ENCODE data around the gene ATXN7L2. TPM values are rescaled to one million over a fixed set of nuclear protein-coding genes. Genes with fewer than 3 reads are reported as not detected.

ATXN7L2 gene
- total RNA-seq, 3 donors from 2014 or later, result 2.4 to 4.1 (median 2.9) TPM

- no peaks in the 10 kb centered on the region for H3K4me1 ChIP-seq
- H3K4me3 ChIP-seq, result no peak overlapping the region
- peaks cover 0 to 8% of the 10 kb centered on the region in 2 donors for H3K9me3 ChIP-seq
- no peak overlapping the region for H3K27ac ChIP-seq
- no peaks in the 10 kb centered on the region for H3K36me3 ChIP-seq
- no peak for DNase-seq (ENCODE audit: low spot score in 2 of 2)
- peaks cover 0 to 18% of the 10 kb centered on the region in 2 donors for H3K27me3 ChIP-seq
- intact Hi-C loops (cut with DNase I; ENCODE audit: low total_unique reads), result no loop called here
- TF ChIP-seq CTCF (IDR thresholded peaks at IDR 0.05), result no peak
- no peak for TF ChIP-seq POLR2AphosphoS5 (IDR thresholded peaks at IDR 0.05)
- TF ChIP-seq POLR2A (IDR thresholded peaks at IDR 0.05), result no peak
These were observed 25.9 kb upstream of the ATXN7L2 start for GRCh38 chr1:109457819-109458218.

GRCh38 chr1:109466125-109466451, 17.6 kb upstream of the ATXN7L2 start:
- no peaks in the 10 kb centered on the region for H3K4me1 ChIP-seq
- intact Hi-C loops (cut with DNase I; ENCODE audit: low total_unique reads), result no loop called here

GRCh38 chr1:109466452-109467300, 17.0 kb upstream of the ATXN7L2 start, which contains the start of gene SYPL2:
TSS of gene SYPL2 (plus strand) at chr1:109466546. CDS start at chr1:109466844, 298 bp downstream.
- Histone ChIP-seq H3K4me3 (peak within 1 kb of the TSS; percentile 49 to 69 (median 54)), H3K36me3 (no peaks in the 10 kb centered on the region), H3K27ac (no peak within 1 kb of the TSS), H3K9me3 (no peaks in the 10 kb centered on the region), H3K27me3 (peaks cover 3 to 60% of the 10 kb centered on the region in 2 donors), H3K4me1 (no peaks in the 10 kb centered on the region)
- DNase-seq (ENCODE audit: low spot score in 2 of 2), result no peak
- no peak for TF ChIP-seq CTCF (IDR thresholded peaks at IDR 0.05)
- TF ChIP-seq POLR2A (IDR thresholded peaks at IDR 0.05), result no peak
- no peak for TF ChIP-seq POLR2AphosphoS5 (IDR thresholded peaks at IDR 0.05)
- intact Hi-C loops (cut with DNase I; ENCODE audit: low total_unique reads), result no loop called here

More at GRCh38 chr1:109466125-109466451, 17.6 kb upstream of the ATXN7L2 start:
- Histone ChIP-seq H3K9me3 (no peaks in the 10 kb centered on the region), H3K36me3 (no peaks in the 10 kb centered on the region), H3K27me3 (peaks cover 3 to 65% of the 10 kb centered on the region in 2 donors), H3K4me3 (peak overlapping the region; percentile 49 to 69 (median 54)), H3K27ac (no peak overlapping the region)
- TF ChIP-seq POLR2AphosphoS5 (IDR thresholded peaks at IDR 0.05) (no peak), CTCF (IDR thresholded peaks at IDR 0.05) (no peak), POLR2A (IDR thresholded peaks at IDR 0.05) (no peak)
- no peak for DNase-seq (ENCODE audit: low spot score in 2 of 2)

- no peak for DNase-seq (ENCODE audit: low spot score in 2 of 2)
These were observed 16.4 kb upstream of the ATXN7L2 start for GRCh38 chr1:109467301-109467777.

More at GRCh38 chr1:109467301-109467777, 16.4 kb upstream of the ATXN7L2 start:
- H3K4me1 ChIP-seq, result no peaks in the 10 kb centered on the region
- intact Hi-C loops (cut with DNase I; ENCODE audit: low total_unique reads), result no loop called here
- H3K9me3 ChIP-seq, result no peaks in the 10 kb centered on the region
- no peak for TF ChIP-seq POLR2AphosphoS5 (IDR thresholded peaks at IDR 0.05)
- TF ChIP-seq POLR2A (IDR thresholded peaks at IDR 0.05), result no peak
- TF ChIP-seq CTCF (IDR thresholded peaks at IDR 0.05), result no peak
- H3K4me3 ChIP-seq, result peak overlapping the region; percentile 49 to 69 (median 54)
- no peaks in the 10 kb centered on the region for H3K36me3 ChIP-seq
- no peak overlapping the region for H3K27ac ChIP-seq
- H3K27me3 ChIP-seq, result peaks cover 3 to 55% of the 10 kb centered on the region in 2 donors
